Measurements from ENCODE around the gene MEF2A. TPM values are rescaled to one million over a fixed set of nuclear protein-coding genes. Genes with fewer than 3 reads are reported as not detected.

MEF2A gene
- total RNA-seq, 2 experiments from 2014 or later: 24.5 to 27.0 TPM

- ChIA-PET POLR2A (no interaction called here), CTCF (interaction anchor here (0.5 to 1.6 kb wide), 2 partner anchors 47 to 389 kb away, joined by 3 to 4 read pairs; no protein-coding TSS in a partner anchor)
- no peaks in the 10 kb centered on the region for H3K27me3 Mint-ChIP-seq
- H3K36me3 Mint-ChIP-seq (ENCODE audit: low read depth): peaks cover 28% of the 10 kb centered on the region
- peaks cover 47% of the 10 kb centered on the region for H3K4me1 Mint-ChIP-seq
- H3K27ac Mint-ChIP-seq: no peak overlapping the region
- H3K4me3 Mint-ChIP-seq: no peak overlapping the region
- DNase-seq: no peak
- no peaks in the 10 kb centered on the region for H3K9me3 Mint-ChIP-seq
Measured at GRCh38 chr15:99708563-99708962, 142.8 kb downstream of the MEF2A start.

- H3K36me3 Mint-ChIP-seq (ENCODE audit: low read depth): peaks cover 28% of the 10 kb centered on the region
- POLR2A ChIA-PET: no interaction called here
- H3K4me3 Mint-ChIP-seq: no peak overlapping the region
- no peaks in the 10 kb centered on the region for H3K9me3 Mint-ChIP-seq
- no peak for DNase-seq
- CTCF ChIA-PET: no interaction called here
- no peaks in the 10 kb centered on the region for H3K27me3 Mint-ChIP-seq
- no peak overlapping the region for H3K27ac Mint-ChIP-seq
- peaks cover 38% of the 10 kb centered on the region for H3K4me1 Mint-ChIP-seq
Measured at GRCh38 chr15:99709243-99709986, 143.6 kb downstream of the MEF2A start.

GRCh38 chr15:99711625-99712024 is 145.8 kb downstream of the MEF2A start:
- no peaks in the 10 kb centered on the region for H3K9me3 Mint-ChIP-seq
- peaks cover 30% of the 10 kb centered on the region for H3K36me3 Mint-ChIP-seq (ENCODE audit: low read depth)
- H3K4me3 Mint-ChIP-seq: no peak overlapping the region
- ChIA-PET POLR2A (no interaction called here), CTCF (no interaction called here)
- no peak overlapping the region for H3K27ac Mint-ChIP-seq
- H3K27me3 Mint-ChIP-seq: no peaks in the 10 kb centered on the region
- H3K4me1 Mint-ChIP-seq: peaks cover 29% of the 10 kb centered on the region
- no peak for DNase-seq

- DNase-seq: no peak
- no peak overlapping the region for H3K4me3 Mint-ChIP-seq
- CTCF ChIA-PET: interaction anchor here (0.5 kb wide), 1 partner anchor 763 kb away, joined by 4 read pairs; no protein-coding TSS in a partner anchor
- peaks cover 22% of the 10 kb centered on the region for H3K4me1 Mint-ChIP-seq
- H3K27ac Mint-ChIP-seq: no peak overlapping the region
- no peaks in the 10 kb centered on the region for H3K9me3 Mint-ChIP-seq
- POLR2A ChIA-PET: no interaction called here
- peaks cover 28% of the 10 kb centered on the region for H3K36me3 Mint-ChIP-seq (ENCODE audit: low read depth)
- H3K27me3 Mint-ChIP-seq: no peaks in the 10 kb centered on the region
Measured at GRCh38 chr15:99712415-99712814, 146.6 kb downstream of the MEF2A start.

GRCh38 chr15:99716540-99717095 is 150.8 kb downstream of the MEF2A start:
- POLR2A ChIA-PET: no interaction called here
- H3K9me3 Mint-ChIP-seq: no peaks in the 10 kb centered on the region

GRCh38 chr15:99717161-99718009 is 151.6 kb downstream of the MEF2A start:
- Mint-ChIP-seq H3K9me3 (no peaks in the 10 kb centered on the region), H3K36me3 (ENCODE audit: low read depth) (peaks cover 27% of the 10 kb centered on the region), H3K4me3 (no peak overlapping the region), H3K27ac (no peak overlapping the region), H3K27me3 (no peaks in the 10 kb centered on the region), H3K4me1 (peaks cover 36% of the 10 kb centered on the region)
- no peak for DNase-seq
- CTCF ChIA-PET: interaction anchor here (0.7 to 2.9 kb wide), 7 partner anchors 10 to 1044 kb away, joined by 3 to 12 read pairs (median 5); no protein-coding TSS in a partner anchor
- POLR2A ChIA-PET: no interaction called here

More at GRCh38 chr15:99716540-99717095, 150.8 kb downstream of the MEF2A start:
- H3K4me1 Mint-ChIP-seq: peaks cover 35% of the 10 kb centered on the region
- DNase-seq: no peak
- no peaks in the 10 kb centered on the region for H3K27me3 Mint-ChIP-seq
- peaks cover 29% of the 10 kb centered on the region for H3K36me3 Mint-ChIP-seq (ENCODE audit: low read depth)
- CTCF ChIA-PET: interaction anchor here (1.0 to 2.9 kb wide), 4 partner anchors 9 to 21 kb away, joined by 3 to 8 read pairs (median 6); no protein-coding TSS in a partner anchor
- H3K27ac Mint-ChIP-seq: no peak overlapping the region
- no peak overlapping the region for H3K4me3 Mint-ChIP-seq

- ChIA-PET CTCF (interaction anchor here (1.0 to 2.3 kb wide), 3 partner anchors 10 to 14 kb away, joined by 4 to 12 read pairs (median 8); no protein-coding TSS in a partner anchor), POLR2A (no interaction called here)
- H3K9me3 Mint-ChIP-seq: no peaks in the 10 kb centered on the region
- DNase-seq: no peak
- H3K27ac Mint-ChIP-seq: no peak overlapping the region
- peaks cover 33% of the 10 kb centered on the region for H3K4me1 Mint-ChIP-seq
- no peak overlapping the region for H3K4me3 Mint-ChIP-seq
- H3K27me3 Mint-ChIP-seq: no peaks in the 10 kb centered on the region
- peaks cover 21% of the 10 kb centered on the region for H3K36me3 Mint-ChIP-seq (ENCODE audit: low read depth)
Measured at GRCh38 chr15:99718421-99718820, 152.6 kb downstream of the MEF2A start.

- ChIA-PET CTCF (interaction anchor here (0.7 to 2.3 kb wide), 2 partner anchors 8 to 15 kb away, joined by 3 to 12 read pairs; no protein-coding TSS in a partner anchor), POLR2A (no interaction called here)
- H3K27me3 Mint-ChIP-seq: no peaks in the 10 kb centered on the region
- H3K36me3 Mint-ChIP-seq (ENCODE audit: low read depth): peaks cover 21% of the 10 kb centered on the region
- H3K4me3 Mint-ChIP-seq: no peak overlapping the region
- peaks cover 33% of the 10 kb centered on the region for H3K4me1 Mint-ChIP-seq
- DNase-seq: no peak
- H3K9me3 Mint-ChIP-seq: no peaks in the 10 kb centered on the region
- no peak overlapping the region for H3K27ac Mint-ChIP-seq
Measured at GRCh38 chr15:99719096-99719541, 153.3 kb downstream of the MEF2A start.

- DNase-seq: peak; percentile 28
- no peaks in the 10 kb centered on the region for H3K9me3 Mint-ChIP-seq
- ChIA-PET POLR2A (no interaction called here), CTCF (no interaction called here)
- no peak overlapping the region for H3K4me3 Mint-ChIP-seq
- peaks cover 19% of the 10 kb centered on the region for H3K36me3 Mint-ChIP-seq (ENCODE audit: low read depth)
- H3K27ac Mint-ChIP-seq: peak overlapping the region; percentile 83
- H3K4me1 Mint-ChIP-seq: peaks cover 33% of the 10 kb centered on the region
- H3K27me3 Mint-ChIP-seq: no peaks in the 10 kb centered on the region
Measured at GRCh38 chr15:99720533-99720932, 154.7 kb downstream of the MEF2A start.

- H3K27ac Mint-ChIP-seq: peak overlapping the region; percentile 83
- H3K27me3 Mint-ChIP-seq: no peaks in the 10 kb centered on the region
- ChIA-PET CTCF (no interaction called here), POLR2A (interaction anchor here (0.7 kb wide), 1 partner anchor 14 kb away, joined by 3 read pairs; no protein-coding TSS in a partner anchor)
- H3K36me3 Mint-ChIP-seq (ENCODE audit: low read depth): peaks cover 19% of the 10 kb centered on the region
- H3K4me3 Mint-ChIP-seq: no peak overlapping the region
- H3K4me1 Mint-ChIP-seq: peaks cover 33% of the 10 kb centered on the region
- H3K9me3 Mint-ChIP-seq: no peaks in the 10 kb centered on the region
- no peak for DNase-seq
Measured at GRCh38 chr15:99721104-99721778, 155.5 kb downstream of the MEF2A start.

GRCh38 chr15:99721896-99722295 is 156.1 kb downstream of the MEF2A start:
- peaks cover 33% of the 10 kb centered on the region for H3K4me1 Mint-ChIP-seq
- H3K4me3 Mint-ChIP-seq: no peak overlapping the region
- CTCF ChIA-PET: interaction anchor here (1.3 kb wide), 1 partner anchor 18 kb away, joined by 3 read pairs; no protein-coding TSS in a partner anchor
- no peaks in the 10 kb centered on the region for H3K27me3 Mint-ChIP-seq
- no peaks in the 10 kb centered on the region for H3K9me3 Mint-ChIP-seq
- POLR2A ChIA-PET: no interaction called here
- no peak for DNase-seq
- H3K27ac Mint-ChIP-seq: peak overlapping the region; percentile 83
- peaks cover 19% of the 10 kb centered on the region for H3K36me3 Mint-ChIP-seq (ENCODE audit: low read depth)

GRCh38 chr15:99722406-99722805 is 156.6 kb downstream of the MEF2A start:
- peak overlapping the region; percentile 5 for H3K27ac Mint-ChIP-seq
- DNase-seq: no peak
- H3K36me3 Mint-ChIP-seq (ENCODE audit: low read depth): peaks cover 19% of the 10 kb centered on the region
- H3K27me3 Mint-ChIP-seq: no peaks in the 10 kb centered on the region
- no peak overlapping the region for H3K4me3 Mint-ChIP-seq
- H3K9me3 Mint-ChIP-seq: no peaks in the 10 kb centered on the region
- H3K4me1 Mint-ChIP-seq: peaks cover 33% of the 10 kb centered on the region
- CTCF ChIA-PET: interaction anchor here (1.3 kb wide), 1 partner anchor 18 kb away, joined by 3 read pairs; no protein-coding TSS in a partner anchor
- POLR2A ChIA-PET: no interaction called here
